Stimulated activated CD4-positive, alpha-beta T cell treated with anti-CD3 and anti-CD28 coated beads, Interleukin-15, amount 100 ng/mL, for 48 hours (primary cell): Measurements from ENCODE around the gene RAC2.

ENCODE experiments used
- DNase-seq, 2 donors: peaks; one replicate each; pipeline ENCODE4 v3.0.0-alpha.2; 2020; ENCODE audit warnings: low read depth in 2 of 2

RAC2 gene

GRCh38 chr22:37187891-37188761 lies 55.9 kb downstream of the RAC2 start, which contains the start of gene C1QTNF6:
Gene C1QTNF6 (minus strand): TSS chr22:37188247. CDS start chr22:37188213, 34 bp downstream.
- DNase-seq, result no peak

GRCh38 chr22:37187552-37187890 lies 56.5 kb downstream of the RAC2 start:
- no peak for DNase-seq

GRCh38 chr22:37186997-37187522 lies 57.0 kb downstream of the RAC2 start:
- DNase-seq, result no peak

GRCh38 chr22:37186228-37186996 lies 57.7 kb downstream of the RAC2 start:
- DNase-seq, result no peak

- no peak for DNase-seq
Observed at GRCh38 chr22:37185646-37186227, 58.3 kb downstream of the RAC2 start.

- DNase-seq, result no peak
Observed at GRCh38 chr22:37184816-37185541, 59.1 kb downstream of the RAC2 start.

- no peak for DNase-seq
Observed at GRCh38 chr22:37184380-37184755, 59.7 kb downstream of the RAC2 start.

- no peak for DNase-seq
Observed at GRCh38 chr22:37183432-37184379, 60.4 kb downstream of the RAC2 start.

GRCh38 chr22:37182949-37183245 lies 61.2 kb downstream of the RAC2 start:
- DNase-seq, result no peak

- no peak for DNase-seq
Observed at GRCh38 chr22:37182101-37182948, 61.7 kb downstream of the RAC2 start.

GRCh38 chr22:37181681-37182080 lies 62.4 kb downstream of the RAC2 start:
- DNase-seq, result no peak

GRCh38 chr22:37180531-37181231 lies 63.4 kb downstream of the RAC2 start:
- DNase-seq, result no peak

- no peak for DNase-seq
Observed at GRCh38 chr22:37179622-37180420, 64.2 kb downstream of the RAC2 start.

GRCh38 chr22:37179126-37179470 lies 65.0 kb downstream of the RAC2 start:
- no peak for DNase-seq

- DNase-seq, result no peak
Observed at GRCh38 chr22:37178350-37179125, 65.5 kb downstream of the RAC2 start.

- no peak for DNase-seq
Observed at GRCh38 chr22:37177755-37178154, 66.3 kb downstream of the RAC2 start.

GRCh38 chr22:37177221-37177620 lies 66.8 kb downstream of the RAC2 start:
- DNase-seq, result no peak
